ENCODE data around the gene ACSS1.

The ACSS1 gene

DNA sequence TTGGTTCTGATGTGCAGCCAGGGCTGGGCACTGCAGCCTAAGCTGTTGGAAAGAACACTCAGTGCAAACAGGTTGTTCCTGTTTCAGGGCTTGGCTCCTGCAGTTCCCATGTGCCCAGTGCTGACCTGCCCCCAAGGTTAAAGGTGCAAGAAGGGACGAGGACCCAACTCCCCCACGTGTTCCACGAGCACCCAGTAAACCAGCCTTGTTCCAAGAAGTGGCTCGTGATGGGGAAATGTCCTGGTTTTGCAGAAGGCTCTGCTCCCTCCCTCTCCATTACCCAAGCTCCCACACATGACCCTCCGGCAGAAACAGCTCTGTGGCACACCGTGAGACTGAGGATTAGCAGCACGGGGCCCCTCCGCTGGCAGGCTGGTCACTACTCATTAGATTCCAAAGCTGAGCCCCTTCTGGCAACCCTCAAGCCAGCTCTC lies 9.4 kb downstream of the ACSS1 start:
- H3K27ac ChIP-seq: no peak overlapping the region
- TF ChIP-seq ZFX (IDR thresholded peaks at IDR 0.05; ENCODE audit: borderline replicate concordance) (no peak), CTCF (IDR thresholded peaks at IDR 0.05) (no peak)

- TF ChIP-seq ZFX (IDR thresholded peaks at IDR 0.05; ENCODE audit: borderline replicate concordance) (no peak), CTCF (IDR thresholded peaks at IDR 0.05) (no peak)
- no peak overlapping the region for H3K27ac ChIP-seq
Measured at GRCh38 chr20:25047766-25048165, 10.2 kb downstream of the ACSS1 start.

DNA sequence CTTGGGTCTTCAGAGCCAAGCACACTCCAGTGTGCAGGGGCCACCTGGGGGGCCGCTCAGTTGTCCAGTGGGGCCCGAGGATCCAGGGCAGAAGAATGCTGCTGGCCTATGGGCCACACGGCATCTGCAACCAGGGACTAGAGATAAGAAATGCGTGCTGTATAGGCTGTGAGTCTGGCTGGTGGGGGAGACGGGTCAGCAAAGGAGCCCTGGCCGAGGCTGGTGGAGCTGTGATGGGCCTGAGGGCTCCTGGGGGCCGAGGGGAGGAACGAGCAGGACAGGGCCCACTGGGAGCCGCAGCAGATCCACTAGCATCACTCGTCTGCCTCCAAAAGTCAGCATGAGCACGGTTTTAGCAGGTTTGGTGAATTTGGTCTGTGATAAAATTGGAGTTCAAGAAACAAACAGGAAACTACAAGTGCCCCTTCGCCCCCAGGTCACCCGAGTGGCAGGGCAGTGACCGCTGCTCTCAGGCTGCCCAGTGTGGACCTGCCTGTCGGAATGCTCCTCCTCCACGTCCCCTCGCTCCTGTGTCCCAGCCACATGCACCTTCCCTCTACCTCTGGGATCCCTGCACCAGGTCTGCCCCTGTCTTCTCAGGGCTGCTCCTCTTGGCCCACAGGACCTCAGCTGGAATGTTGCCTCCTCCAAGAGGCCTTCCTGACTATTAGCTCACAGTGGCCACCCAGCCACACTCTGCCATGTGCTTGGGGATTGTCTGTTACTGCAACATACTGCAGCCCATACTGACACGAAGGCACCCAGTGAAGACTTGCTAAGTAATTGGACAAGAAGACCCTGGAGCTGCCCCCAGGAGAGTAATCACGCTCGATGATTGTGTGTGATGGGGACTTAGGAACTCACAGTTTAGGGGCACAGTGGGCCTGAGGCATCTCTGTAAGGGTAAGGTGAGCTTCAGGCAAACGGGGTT lies 10.9 kb downstream of the ACSS1 start:
- H3K27ac ChIP-seq: no peak overlapping the region
- TF ChIP-seq CTCF (IDR thresholded peaks at IDR 0.05) (no peak), ZFX (IDR thresholded peaks at IDR 0.05; ENCODE audit: borderline replicate concordance) (no peak)

DNA sequence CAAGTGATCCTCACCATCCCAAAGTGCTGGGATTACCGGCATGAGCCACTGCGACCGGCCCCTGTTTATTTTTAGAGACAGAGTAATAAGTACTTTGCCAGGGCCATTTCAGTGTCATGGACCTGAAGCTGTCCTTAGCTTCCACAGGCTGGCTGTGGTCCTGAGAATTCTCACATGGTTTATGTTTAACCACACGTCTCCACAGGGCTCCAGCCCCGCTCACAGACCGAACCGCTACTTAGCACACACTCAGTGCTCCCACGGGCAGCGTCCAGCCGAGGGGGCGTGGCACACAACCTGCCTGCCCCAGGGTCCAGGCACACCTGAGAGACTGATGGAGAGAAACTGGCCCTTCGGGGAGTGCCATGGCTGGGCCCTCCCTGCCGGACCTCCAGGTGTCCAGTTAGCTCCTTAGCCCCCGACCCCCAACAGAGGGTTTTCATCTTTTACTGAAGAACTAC lies 11.7 kb downstream of the ACSS1 start:
- no peak overlapping the region for H3K27ac ChIP-seq
- TF ChIP-seq CTCF (IDR thresholded peaks at IDR 0.05): no peak
- no peak for TF ChIP-seq ZFX (IDR thresholded peaks at IDR 0.05; ENCODE audit: borderline replicate concordance)

GRCh38 chr20:25045343-25045712 lies 12.6 kb downstream of the ACSS1 start:
- no peak overlapping the region for H3K27ac ChIP-seq
- TF ChIP-seq ZFX (IDR thresholded peaks at IDR 0.05; ENCODE audit: borderline replicate concordance): no peak
- no peak for TF ChIP-seq CTCF (IDR thresholded peaks at IDR 0.05)

GRCh38 chr20:25044660-25045342 lies 13.1 kb downstream of the ACSS1 start:
- H3K27ac ChIP-seq: no peak overlapping the region
- no peak for TF ChIP-seq ZFX (IDR thresholded peaks at IDR 0.05; ENCODE audit: borderline replicate concordance)
- TF ChIP-seq CTCF (IDR thresholded peaks at IDR 0.05): no peak

GRCh38 chr20:25044261-25044560 lies 13.7 kb downstream of the ACSS1 start:
- TF ChIP-seq CTCF (IDR thresholded peaks at IDR 0.05) (no peak), ZFX (IDR thresholded peaks at IDR 0.05; ENCODE audit: borderline replicate concordance) (no peak)
- no peak overlapping the region for H3K27ac ChIP-seq
